Liver (tissue), 9 donors: ENCODE results near the gene TMTC2. TPM values are rescaled to one million over a fixed set of nuclear protein-coding genes. Genes with fewer than 3 reads are reported as not detected.

ENCODE experiments used
- DNase-seq: peaks from one replicate; pipeline ENCODE4 v3.0.0-alpha.2; 2017; ENCODE audit warnings: low spot score
- H3K27ac ChIP-seq, 2 donors: one replicate each; pipeline ENCODE4 v1.7.0; 2013; ENCODE audit warnings: inconsistent platforms in 2 of 2, low read length in 2 of 2, control low read depth in 1 of 2, low read depth in 1 of 2, mild to moderate bottlenecking in 1 of 2
- H3K27me3 ChIP-seq, 4 donors: one replicate each; pipeline versions ENCODE4 v1.6.1 to v1.7.0; 2013; ENCODE audit warnings: low read length in 3 of 4, inconsistent platforms in 1 of 4, mild to moderate bottlenecking in 1 of 4, moderate library complexity in 1 of 4; ENCODE audit not compliant: control insufficient read depth in 4 of 4, insufficient read depth in 4 of 4
- H3K36me3 ChIP-seq, 4 donors: one replicate each; pipeline versions ENCODE4 v1.6.1 to v1.7.0; 2013; ENCODE audit warnings: low read length in 3 of 4, mild to moderate bottlenecking in 3 of 4, low read depth in 1 of 4, moderate library complexity in 1 of 4; ENCODE audit not compliant: control insufficient read depth in 4 of 4, insufficient read depth in 3 of 4
- H3K4me1 ChIP-seq, 4 donors: one replicate each; pipeline versions ENCODE4 v1.6.1 to v1.7.0; 2013; ENCODE audit warnings: low read length in 3 of 4, mild to moderate bottlenecking in 3 of 4, moderate library complexity in 1 of 4; ENCODE audit not compliant: control insufficient read depth in 4 of 4, insufficient read depth in 4 of 4
- H3K4me3 ChIP-seq, 3 donors: one replicate each; pipeline versions ENCODE4 v1.6.1 to v1.7.0; 2013; ENCODE audit warnings: low read length in 3 of 3, control low read depth in 1 of 3, low read depth in 1 of 3, mild to moderate bottlenecking in 1 of 3
- H3K9ac ChIP-seq, 2 donors: one replicate each; pipeline ENCODE4 v1.7.0; 2013; ENCODE audit warnings: low read length in 2 of 2, mild to moderate bottlenecking in 2 of 2, moderate library complexity in 2 of 2, control low read depth in 1 of 2, low read depth in 1 of 2
- H3K9me3 ChIP-seq, 4 donors: one replicate each; pipeline versions ENCODE4 v1.6.1 to v1.7.0; 2013; ENCODE audit warnings: low read length in 3 of 4; ENCODE audit not compliant: control insufficient read depth in 4 of 4
- FOXA1 ChIP-seq: IDR thresholded peaks from 2 replicates; pipeline ENCODE4 v1.6.1; 2016; ENCODE audit warnings: antibody characterized with exemption
- FOXA2 ChIP-seq: IDR thresholded peaks from 2 replicates; pipeline ENCODE4 v1.6.1; 2016; ENCODE audit warnings: antibody characterized with exemption
- GABPA ChIP-seq, 2 donors: IDR thresholded peaks in 1 of 2; conservative IDR thresholded peaks in 1 of 2; 2 replicates each; pipeline ENCODE4 v1.6.1; 2016; ENCODE audit warnings: antibody characterized with exemption in 2 of 2, mild to moderate bottlenecking in 1 of 2, moderate library complexity in 1 of 2
- HNF4A ChIP-seq, 2 donors: conservative IDR thresholded peaks; 2 replicates each; pipeline ENCODE4 v1.6.1; 2016; ENCODE audit warnings: antibody characterized with exemption in 2 of 2, mild to moderate bottlenecking in 2 of 2
- HNF4G ChIP-seq: IDR thresholded peaks from 2 replicates; pipeline ENCODE4 v1.6.1; 2016; ENCODE audit warnings: antibody characterized with exemption
- JUND ChIP-seq, 2 donors: IDR thresholded peaks; 2 replicates each; pipeline ENCODE4 v1.6.1; 2016; ENCODE audit warnings: antibody characterized with exemption in 2 of 2
- NR2F2 ChIP-seq: IDR thresholded peaks from 2 replicates; pipeline ENCODE4 v1.6.1; 2016; ENCODE audit warnings: antibody characterized with exemption
- RAD21 ChIP-seq, 2 donors: IDR thresholded peaks; 2 replicates each; pipeline ENCODE4 v1.6.1; 2016; ENCODE audit warnings: antibody characterized with exemption in 2 of 2, mild to moderate bottlenecking in 2 of 2
- RXRA ChIP-seq, 2 donors: IDR thresholded peaks; 2 replicates each; pipeline ENCODE4 v1.6.1; 2017 to 2018; ENCODE audit warnings: antibody characterized with exemption in 2 of 2, mild to moderate bottlenecking in 1 of 2
- TAF1 ChIP-seq: conservative IDR thresholded peaks from 2 replicates; pipeline ENCODE4 v1.6.1; 2016; ENCODE audit warnings: antibody characterized with exemption, mild to moderate bottlenecking
- WGBS: extraction: QIAGEN DNeasy Blood & Tissue Kit; methylation state at CpG from one replicate; pipeline ENCODE4 v1.1.7; 2013; 5-methylcytosine and 5-hydroxymethylcytosine counted together
- polyA plus RNA-seq, 2 donors: library from polyadenylated mRNA; stranded (reverse) in 1 of 2; unstranded in 1 of 2; fragments of 200-250 nt in 1 of 2; fragments of >200 nt in 1 of 2; fragmentation: Nextera tagmentation in 1 of 2; extraction: Ambion mirVana in 1 of 2; gene quantifications; one replicate each; pipeline versions ENCODE4 v1.2.1 to v1.2.3, GENCODE V29; 2013 to 2015
- total RNA-seq, 2 donors: library from RNA; depleted of rRNA; stranded (reverse); fragments of >200 nt; gene quantifications; one replicate each; pipeline ENCODE4 v1.2.3, GENCODE V29; 2014
- TF ChIP-seq, protein P1 (sequence below): IDR thresholded peaks from 2 replicates; pipeline ENCODE4 v1.6.1; 2016; ENCODE audit warnings: antibody characterized with exemption
- TF ChIP-seq, protein P2 (sequence below): fragments of 150-350 bp; IDR thresholded peaks from 2 replicates; pipeline ENCODE4 v1.5.1; 2017; ENCODE audit warnings: improper control_type of control experiment, low read depth, low read length; ENCODE audit not compliant: missing input control
- TF ChIP-seq, protein P3 (sequence below): IDR thresholded peaks from 2 replicates; pipeline ENCODE4 v1.6.1; 2016; ENCODE audit warnings: antibody characterized with exemption, mild to moderate bottlenecking
- TF ChIP-seq, protein P4 (sequence below): IDR thresholded peaks from 2 replicates; pipeline ENCODE4 v1.6.1; 2016; ENCODE audit warnings: antibody characterized with exemption
- TF ChIP-seq, protein P5 (sequence below): IDR thresholded peaks from 2 replicates; pipeline ENCODE4 v1.6.1; 2016; ENCODE audit warnings: antibody characterized with exemption
- donor health status: healthy.
- donor health status: healthy.
- donor health status: healthy.
- donor health status: healthy.
- donor health status: healthy.

TMTC2 gene
- total and polyA plus RNA-seq, 4 donors, result 0.36 to 3.0 (median 0.61) TPM

DNA sequence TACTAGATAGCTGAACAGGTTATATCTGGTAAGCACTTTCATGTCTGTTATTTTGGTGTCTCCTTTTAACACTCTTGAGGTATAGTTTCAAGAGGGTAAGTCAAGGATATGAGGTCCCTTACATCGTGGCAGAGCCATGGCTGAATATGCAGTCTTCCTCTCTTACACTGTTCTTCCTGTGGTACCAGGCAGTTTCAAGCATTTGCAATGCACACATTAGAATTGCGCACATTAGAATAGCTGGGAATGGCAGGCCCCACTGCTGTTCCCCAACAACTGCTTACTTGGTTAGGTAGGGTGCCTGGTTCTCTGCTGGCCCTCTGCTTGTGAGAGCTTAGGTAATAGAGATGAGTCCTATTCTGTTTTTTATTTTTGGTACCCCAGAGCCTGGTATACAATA, 41.2 kb downstream of the TMTC2 start (continued):
- TF ChIP-seq RAD21 (IDR thresholded peaks at IDR 0.05) (no peak), FOXA2 (no peak)

DNA sequence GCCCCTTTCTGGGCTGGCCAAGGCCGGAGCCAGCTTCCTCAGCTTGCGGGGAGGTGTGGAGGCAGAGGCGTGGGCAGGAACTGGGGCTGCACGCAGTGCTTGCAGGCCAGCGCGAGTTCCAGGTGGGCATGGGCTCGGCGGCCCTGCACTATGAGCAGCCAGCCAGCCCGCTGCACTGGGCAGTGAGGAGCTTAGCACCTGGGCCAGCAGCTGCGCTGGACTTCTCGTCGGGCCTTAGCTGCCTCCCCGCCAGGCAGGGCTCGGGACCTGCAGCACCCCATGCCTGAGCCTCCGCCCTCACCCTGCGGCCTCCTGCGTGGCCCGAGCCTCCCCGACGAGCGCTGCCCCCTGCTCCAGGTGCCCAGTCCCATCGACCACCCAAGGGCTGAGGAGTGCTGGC, 42.0 kb downstream of the TMTC2 start:
- WGBS, result 96% methylated on average over 22 of the region's 22 CpGs
- H3K9ac ChIP-seq, result no peak overlapping the region
- H3K27ac ChIP-seq, result no peak overlapping the region
- H3K27me3 ChIP-seq, result no peaks in the 10 kb centered on the region
- DNase-seq, result no peak
- no peaks in the 10 kb centered on the region for H3K4me1 ChIP-seq
- no peaks in the 10 kb centered on the region for H3K9me3 ChIP-seq
- no peak overlapping the region for H3K4me3 ChIP-seq
- no peaks in the 10 kb centered on the region for H3K36me3 ChIP-seq
- TF ChIP-seq, protein P1, sequence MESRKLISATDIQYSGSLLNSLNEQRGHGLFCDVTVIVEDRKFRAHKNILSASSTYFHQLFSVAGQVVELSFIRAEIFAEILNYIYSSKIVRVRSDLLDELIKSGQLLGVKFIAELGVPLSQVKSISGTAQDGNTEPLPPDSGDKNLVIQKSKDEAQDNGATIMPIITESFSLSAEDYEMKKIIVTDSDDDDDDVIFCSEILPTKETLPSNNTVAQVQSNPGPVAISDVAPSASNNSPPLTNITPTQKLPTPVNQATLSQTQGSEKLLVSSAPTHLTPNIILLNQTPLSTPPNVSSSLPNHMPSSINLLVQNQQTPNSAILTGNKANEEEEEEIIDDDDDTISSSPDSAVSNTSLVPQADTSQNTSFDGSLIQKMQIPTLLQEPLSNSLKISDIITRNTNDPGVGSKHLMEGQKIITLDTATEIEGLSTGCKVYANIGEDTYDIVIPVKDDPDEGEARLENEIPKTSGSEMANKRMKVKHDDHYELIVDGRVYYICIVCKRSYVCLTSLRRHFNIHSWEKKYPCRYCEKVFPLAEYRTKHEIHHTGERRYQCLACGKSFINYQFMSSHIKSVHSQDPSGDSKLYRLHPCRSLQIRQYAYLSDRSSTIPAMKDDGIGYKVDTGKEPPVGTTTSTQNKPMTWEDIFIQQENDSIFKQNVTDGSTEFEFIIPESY, result no peak
- TF ChIP-seq FOXA2 (no peak), RXRA (IDR thresholded peaks at IDR 0.05) (no peak), TAF1 (no peak), FOXA1 (no peak), HNF4G (no peak), GABPA (IDR thresholded peaks at IDR 0.05 in 1 of 2, conservative IDR thresholded peaks at IDR 0.05 in 1 of 2) (no peak), HNF4A (conservative IDR thresholded peaks at IDR 0.05) (no peak), RAD21 (IDR thresholded peaks at IDR 0.05) (no peak), JUND (IDR thresholded peaks at IDR 0.05) (no peak)
- TF ChIP-seq, protein P2, sequence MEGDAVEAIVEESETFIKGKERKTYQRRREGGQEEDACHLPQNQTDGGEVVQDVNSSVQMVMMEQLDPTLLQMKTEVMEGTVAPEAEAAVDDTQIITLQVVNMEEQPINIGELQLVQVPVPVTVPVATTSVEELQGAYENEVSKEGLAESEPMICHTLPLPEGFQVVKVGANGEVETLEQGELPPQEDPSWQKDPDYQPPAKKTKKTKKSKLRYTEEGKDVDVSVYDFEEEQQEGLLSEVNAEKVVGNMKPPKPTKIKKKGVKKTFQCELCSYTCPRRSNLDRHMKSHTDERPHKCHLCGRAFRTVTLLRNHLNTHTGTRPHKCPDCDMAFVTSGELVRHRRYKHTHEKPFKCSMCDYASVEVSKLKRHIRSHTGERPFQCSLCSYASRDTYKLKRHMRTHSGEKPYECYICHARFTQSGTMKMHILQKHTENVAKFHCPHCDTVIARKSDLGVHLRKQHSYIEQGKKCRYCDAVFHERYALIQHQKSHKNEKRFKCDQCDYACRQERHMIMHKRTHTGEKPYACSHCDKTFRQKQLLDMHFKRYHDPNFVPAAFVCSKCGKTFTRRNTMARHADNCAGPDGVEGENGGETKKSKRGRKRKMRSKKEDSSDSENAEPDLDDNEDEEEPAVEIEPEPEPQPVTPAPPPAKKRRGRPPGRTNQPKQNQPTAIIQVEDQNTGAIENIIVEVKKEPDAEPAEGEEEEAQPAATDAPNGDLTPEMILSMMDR, result no peak
- TF ChIP-seq, protein P3, sequence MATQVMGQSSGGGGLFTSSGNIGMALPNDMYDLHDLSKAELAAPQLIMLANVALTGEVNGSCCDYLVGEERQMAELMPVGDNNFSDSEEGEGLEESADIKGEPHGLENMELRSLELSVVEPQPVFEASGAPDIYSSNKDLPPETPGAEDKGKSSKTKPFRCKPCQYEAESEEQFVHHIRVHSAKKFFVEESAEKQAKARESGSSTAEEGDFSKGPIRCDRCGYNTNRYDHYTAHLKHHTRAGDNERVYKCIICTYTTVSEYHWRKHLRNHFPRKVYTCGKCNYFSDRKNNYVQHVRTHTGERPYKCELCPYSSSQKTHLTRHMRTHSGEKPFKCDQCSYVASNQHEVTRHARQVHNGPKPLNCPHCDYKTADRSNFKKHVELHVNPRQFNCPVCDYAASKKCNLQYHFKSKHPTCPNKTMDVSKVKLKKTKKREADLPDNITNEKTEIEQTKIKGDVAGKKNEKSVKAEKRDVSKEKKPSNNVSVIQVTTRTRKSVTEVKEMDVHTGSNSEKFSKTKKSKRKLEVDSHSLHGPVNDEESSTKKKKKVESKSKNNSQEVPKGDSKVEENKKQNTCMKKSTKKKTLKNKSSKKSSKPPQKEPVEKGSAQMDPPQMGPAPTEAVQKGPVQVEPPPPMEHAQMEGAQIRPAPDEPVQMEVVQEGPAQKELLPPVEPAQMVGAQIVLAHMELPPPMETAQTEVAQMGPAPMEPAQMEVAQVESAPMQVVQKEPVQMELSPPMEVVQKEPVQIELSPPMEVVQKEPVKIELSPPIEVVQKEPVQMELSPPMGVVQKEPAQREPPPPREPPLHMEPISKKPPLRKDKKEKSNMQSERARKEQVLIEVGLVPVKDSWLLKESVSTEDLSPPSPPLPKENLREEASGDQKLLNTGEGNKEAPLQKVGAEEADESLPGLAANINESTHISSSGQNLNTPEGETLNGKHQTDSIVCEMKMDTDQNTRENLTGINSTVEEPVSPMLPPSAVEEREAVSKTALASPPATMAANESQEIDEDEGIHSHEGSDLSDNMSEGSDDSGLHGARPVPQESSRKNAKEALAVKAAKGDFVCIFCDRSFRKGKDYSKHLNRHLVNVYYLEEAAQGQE, result no peak
- TF ChIP-seq, protein P4, sequence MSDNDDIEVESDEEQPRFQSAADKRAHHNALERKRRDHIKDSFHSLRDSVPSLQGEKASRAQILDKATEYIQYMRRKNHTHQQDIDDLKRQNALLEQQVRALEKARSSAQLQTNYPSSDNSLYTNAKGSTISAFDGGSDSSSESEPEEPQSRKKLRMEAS, result no peak

DNA sequence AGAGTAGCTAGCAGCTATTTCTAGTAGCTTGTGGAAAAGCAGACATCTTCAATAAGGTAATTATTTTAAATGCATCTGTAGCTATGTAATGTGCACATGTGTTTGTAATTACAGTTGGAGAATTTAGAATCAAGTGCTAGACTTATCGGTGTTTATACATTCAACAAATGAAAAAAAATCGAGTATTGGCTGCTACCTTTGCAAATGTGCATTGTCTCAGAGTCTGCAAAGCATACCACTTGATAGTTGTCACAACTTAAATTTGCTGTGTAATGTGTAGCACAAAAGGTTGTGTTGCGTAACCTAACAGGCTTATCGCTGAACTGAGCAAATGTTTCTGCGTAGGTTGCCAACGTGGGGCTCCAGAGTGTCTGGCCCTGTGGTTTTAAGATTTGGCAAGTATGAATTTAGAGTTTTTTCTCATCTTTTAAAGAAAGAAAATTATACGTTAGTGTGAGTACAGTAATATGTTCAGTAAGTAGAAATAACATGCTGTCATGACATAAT, 44.3 kb downstream of the TMTC2 start:
- H3K36me3 ChIP-seq, result no peaks in the 10 kb centered on the region
- no peak overlapping the region for H3K27ac ChIP-seq
- H3K27me3 ChIP-seq, result no peaks in the 10 kb centered on the region
- H3K4me1 ChIP-seq, result no peaks in the 10 kb centered on the region
- no peak for DNase-seq
- TF ChIP-seq, protein P5, sequence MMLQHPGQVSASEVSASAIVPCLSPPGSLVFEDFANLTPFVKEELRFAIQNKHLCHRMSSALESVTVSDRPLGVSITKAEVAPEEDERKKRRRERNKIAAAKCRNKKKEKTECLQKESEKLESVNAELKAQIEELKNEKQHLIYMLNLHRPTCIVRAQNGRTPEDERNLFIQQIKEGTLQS, result no peak
- TF ChIP-seq, protein P2, result no peak
- TF ChIP-seq NR2F2, result no peak
- no peak for TF ChIP-seq RXRA (IDR thresholded peaks at IDR 0.05)
- no peak for TF ChIP-seq FOXA2
- no peak overlapping the region for H3K4me3 ChIP-seq
- WGBS, result 76% methylated on average over 7 of the region's 7 CpGs
- no peak overlapping the region for H3K9ac ChIP-seq
- H3K9me3 ChIP-seq, result no peaks in the 10 kb centered on the region
